Duodenal mucosa (tissue), 2 donors: Measurements from ENCODE around the gene LRRC43.

Experiments used
- H3K27ac ChIP-seq: one replicate; pipeline ENCODE4 v1.7.0; 2013; ENCODE audit warnings: low read depth, low read length
- H3K27me3 ChIP-seq, 2 donors: one replicate each; pipeline ENCODE4 v1.7.0; 2013; ENCODE audit warnings: low read length in 2 of 2, control low read depth in 1 of 2; ENCODE audit not compliant: insufficient read depth in 2 of 2, control insufficient read depth in 1 of 2
- H3K36me3 ChIP-seq, 2 donors: one replicate each; pipeline ENCODE4 v1.7.0; 2013; ENCODE audit warnings: low read length in 2 of 2, control low read depth in 1 of 2; ENCODE audit not compliant: insufficient read depth in 2 of 2, control insufficient read depth in 1 of 2
- H3K4me1 ChIP-seq, 2 donors: one replicate each; pipeline ENCODE4 v1.7.0; 2013; ENCODE audit warnings: low read length in 2 of 2, control low read depth in 1 of 2; ENCODE audit not compliant: insufficient read depth in 2 of 2, control insufficient read depth in 1 of 2
- H3K4me3 ChIP-seq, 2 donors: one replicate each; pipeline ENCODE4 v1.7.0; 2013; ENCODE audit warnings: low read length in 2 of 2, low read depth in 1 of 2
- H3K9ac ChIP-seq, 2 donors: one replicate each; pipeline ENCODE4 v1.7.0; 2013; ENCODE audit warnings: low read length in 2 of 2, low read depth in 1 of 2
- H3K9me3 ChIP-seq, 2 donors: one replicate each; pipeline ENCODE4 v1.7.0; 2013; ENCODE audit warnings: low read length in 2 of 2, control low read depth in 1 of 2; ENCODE audit not compliant: control insufficient read depth in 1 of 2

Gene LRRC43

DNA sequence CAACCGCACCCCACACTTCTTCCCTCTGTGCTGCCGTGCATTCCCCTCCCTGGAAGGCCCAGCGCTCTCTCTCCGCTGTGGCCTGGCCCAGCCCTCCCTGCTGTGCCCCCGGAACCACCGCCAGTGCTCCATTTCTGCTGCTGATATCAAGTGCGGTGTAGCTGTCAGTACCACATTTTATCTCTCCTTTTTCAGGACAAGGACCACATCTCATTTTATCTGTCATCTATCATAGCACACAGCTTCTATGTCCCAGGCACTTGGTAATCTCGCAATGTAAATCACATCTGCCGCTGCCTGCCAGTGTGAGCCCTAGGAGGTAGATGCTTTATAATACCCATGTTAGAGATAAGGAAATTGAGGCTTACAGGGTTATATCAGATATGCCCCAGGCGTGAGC lies 27.2 kb upstream of the LRRC43 start:
- no peak overlapping the region for H3K4me3 ChIP-seq
- H3K9me3 ChIP-seq, result no peaks in the 10 kb centered on the region
- no peak overlapping the region for H3K27ac ChIP-seq
- no peaks in the 10 kb centered on the region for H3K27me3 ChIP-seq
- no peak overlapping the region for H3K9ac ChIP-seq
- no peaks in the 10 kb centered on the region for H3K36me3 ChIP-seq
- no peaks in the 10 kb centered on the region for H3K4me1 ChIP-seq

DNA sequence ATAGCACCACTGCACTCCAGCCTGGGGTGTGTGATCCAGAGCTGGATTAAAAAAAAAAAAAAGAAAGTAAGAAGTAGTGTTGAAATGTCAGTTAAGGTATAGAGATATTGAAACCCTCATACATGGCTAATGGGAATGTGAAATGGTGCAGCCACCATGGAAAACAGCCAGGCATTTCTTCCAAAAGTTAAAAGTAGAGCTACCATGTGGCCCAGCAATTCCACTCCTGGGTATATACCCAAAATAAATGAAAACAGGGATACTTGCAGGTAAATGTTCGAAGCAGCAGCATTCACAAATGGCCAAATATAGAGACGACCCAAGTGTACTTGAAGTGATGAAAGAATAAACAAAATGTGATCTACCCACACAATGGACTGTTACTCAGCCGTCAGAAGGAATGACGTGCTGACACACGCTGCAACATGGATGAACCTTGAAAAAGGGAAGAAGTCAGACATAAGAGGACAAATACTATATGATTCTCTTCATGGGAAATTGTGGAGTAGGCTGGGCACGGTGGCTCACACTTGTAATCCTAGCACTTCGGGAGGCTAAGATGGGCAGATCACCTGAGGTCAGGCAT lies 24.1 kb upstream of the LRRC43 start:
- H3K9me3 ChIP-seq, result no peaks in the 10 kb centered on the region
- H3K4me3 ChIP-seq, result no peak overlapping the region
- no peaks in the 10 kb centered on the region for H3K27me3 ChIP-seq
- H3K27ac ChIP-seq, result no peak overlapping the region
- no peak overlapping the region for H3K9ac ChIP-seq
- no peaks in the 10 kb centered on the region for H3K4me1 ChIP-seq
- H3K36me3 ChIP-seq, result no peaks in the 10 kb centered on the region

DNA sequence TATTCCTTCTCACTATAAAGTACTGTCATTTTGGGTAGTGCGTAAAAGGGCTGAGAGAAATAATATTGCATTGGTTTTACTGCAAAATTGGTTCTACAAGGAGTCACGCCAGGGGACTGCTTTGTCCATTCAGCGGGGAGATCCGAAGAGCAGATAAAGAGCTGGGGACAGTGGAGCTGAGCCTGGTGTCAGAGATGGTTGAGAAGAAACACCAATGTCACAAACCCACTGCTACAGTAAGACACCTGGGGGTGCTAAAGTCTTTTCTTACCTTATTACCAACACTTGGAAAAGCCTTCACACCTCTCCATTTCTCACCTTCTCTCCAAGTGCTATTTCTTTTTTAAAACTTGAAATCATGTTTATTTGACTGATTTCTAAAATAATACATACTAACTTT lies 23.0 kb upstream of the LRRC43 start:
- H3K4me3 ChIP-seq, result no peak overlapping the region
- no peaks in the 10 kb centered on the region for H3K4me1 ChIP-seq
- no peak overlapping the region for H3K9ac ChIP-seq

DNA sequence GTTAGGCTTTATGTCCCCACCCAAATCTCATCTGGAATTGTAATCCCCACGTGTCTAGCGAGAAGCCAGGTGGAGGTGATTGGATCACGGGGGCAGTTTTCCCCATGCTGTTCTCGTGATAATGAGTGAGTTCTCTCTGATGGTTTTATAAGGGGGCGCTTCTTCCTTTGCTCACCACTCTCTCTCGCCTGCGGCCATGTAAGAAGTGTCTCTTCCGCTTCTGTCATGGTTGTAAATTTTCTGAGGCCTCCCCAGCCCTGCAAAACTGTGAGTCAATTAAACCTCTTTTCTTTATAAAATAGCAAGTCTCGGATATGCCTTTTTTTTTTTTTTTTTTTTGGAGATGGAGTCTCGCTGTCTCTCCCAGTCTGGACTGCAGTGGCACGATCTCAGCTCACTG lies 22.2 kb upstream of the LRRC43 start:
- H3K36me3 ChIP-seq, result no peaks in the 10 kb centered on the region
- no peak overlapping the region for H3K9ac ChIP-seq
- H3K27me3 ChIP-seq, result no peaks in the 10 kb centered on the region
- H3K4me1 ChIP-seq, result no peaks in the 10 kb centered on the region
- H3K9me3 ChIP-seq, result no peaks in the 10 kb centered on the region
- H3K4me3 ChIP-seq, result no peak overlapping the region
- H3K27ac ChIP-seq, result no peak overlapping the region

More for the DNA sequence above, 23.0 kb upstream of the LRRC43 start:
- no peaks in the 10 kb centered on the region for H3K9me3 ChIP-seq
- H3K36me3 ChIP-seq, result no peaks in the 10 kb centered on the region
- no peak overlapping the region for H3K27ac ChIP-seq
- no peaks in the 10 kb centered on the region for H3K27me3 ChIP-seq

DNA sequence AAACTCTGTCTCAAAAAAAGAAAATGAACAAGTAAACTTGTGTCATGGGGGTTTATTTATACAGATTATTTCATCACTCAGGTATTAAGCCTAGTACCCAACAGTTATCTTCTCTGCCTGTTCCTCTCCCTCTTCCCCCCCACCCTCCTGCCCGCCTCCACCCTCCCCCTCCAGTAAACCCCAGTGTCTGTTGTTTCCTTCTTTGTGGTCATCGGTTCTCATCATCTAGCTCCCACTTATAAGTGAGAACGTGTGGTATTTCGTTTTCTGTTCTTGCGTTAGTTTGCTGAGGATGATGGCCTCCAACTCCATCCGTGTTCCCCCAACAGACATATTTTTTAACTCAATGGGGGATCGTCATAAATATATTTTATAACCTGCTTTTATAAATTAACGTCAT lies 21.2 kb upstream of the LRRC43 start:
- no peaks in the 10 kb centered on the region for H3K4me1 ChIP-seq
- no peak overlapping the region for H3K9ac ChIP-seq
- H3K9me3 ChIP-seq, result no peaks in the 10 kb centered on the region
- H3K4me3 ChIP-seq, result no peak overlapping the region
- no peaks in the 10 kb centered on the region for H3K36me3 ChIP-seq
- no peaks in the 10 kb centered on the region for H3K27me3 ChIP-seq
- H3K27ac ChIP-seq, result no peak overlapping the region

DNA sequence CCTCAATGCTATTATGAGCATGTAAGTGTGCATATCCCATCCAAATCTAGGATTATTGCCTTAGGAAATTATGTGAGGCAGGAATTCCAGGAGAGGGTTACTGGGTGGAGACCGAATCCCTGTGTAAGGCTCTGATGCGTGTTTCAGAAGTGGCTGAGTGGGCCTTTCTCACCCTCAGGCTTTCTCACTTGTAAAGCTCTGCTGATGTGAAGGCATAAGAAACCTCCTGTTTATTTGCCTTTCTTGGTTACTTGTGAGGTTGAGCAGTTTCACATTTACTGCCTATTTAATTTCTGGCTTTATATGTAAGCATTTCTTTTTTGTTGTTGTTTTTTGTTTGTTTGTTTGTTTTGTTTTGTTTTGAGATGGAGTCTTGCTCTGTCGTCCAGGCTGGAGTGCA lies 19.9 kb upstream of the LRRC43 start:
- Histone ChIP-seq H3K36me3 (no peaks in the 10 kb centered on the region), H3K4me3 (no peak overlapping the region), H3K9ac (no peak overlapping the region), H3K27ac (no peak overlapping the region), H3K27me3 (no peaks in the 10 kb centered on the region), H3K9me3 (no peaks in the 10 kb centered on the region), H3K4me1 (peaks cover 5 to 8% of the 10 kb centered on the region in 2 donors)

DNA sequence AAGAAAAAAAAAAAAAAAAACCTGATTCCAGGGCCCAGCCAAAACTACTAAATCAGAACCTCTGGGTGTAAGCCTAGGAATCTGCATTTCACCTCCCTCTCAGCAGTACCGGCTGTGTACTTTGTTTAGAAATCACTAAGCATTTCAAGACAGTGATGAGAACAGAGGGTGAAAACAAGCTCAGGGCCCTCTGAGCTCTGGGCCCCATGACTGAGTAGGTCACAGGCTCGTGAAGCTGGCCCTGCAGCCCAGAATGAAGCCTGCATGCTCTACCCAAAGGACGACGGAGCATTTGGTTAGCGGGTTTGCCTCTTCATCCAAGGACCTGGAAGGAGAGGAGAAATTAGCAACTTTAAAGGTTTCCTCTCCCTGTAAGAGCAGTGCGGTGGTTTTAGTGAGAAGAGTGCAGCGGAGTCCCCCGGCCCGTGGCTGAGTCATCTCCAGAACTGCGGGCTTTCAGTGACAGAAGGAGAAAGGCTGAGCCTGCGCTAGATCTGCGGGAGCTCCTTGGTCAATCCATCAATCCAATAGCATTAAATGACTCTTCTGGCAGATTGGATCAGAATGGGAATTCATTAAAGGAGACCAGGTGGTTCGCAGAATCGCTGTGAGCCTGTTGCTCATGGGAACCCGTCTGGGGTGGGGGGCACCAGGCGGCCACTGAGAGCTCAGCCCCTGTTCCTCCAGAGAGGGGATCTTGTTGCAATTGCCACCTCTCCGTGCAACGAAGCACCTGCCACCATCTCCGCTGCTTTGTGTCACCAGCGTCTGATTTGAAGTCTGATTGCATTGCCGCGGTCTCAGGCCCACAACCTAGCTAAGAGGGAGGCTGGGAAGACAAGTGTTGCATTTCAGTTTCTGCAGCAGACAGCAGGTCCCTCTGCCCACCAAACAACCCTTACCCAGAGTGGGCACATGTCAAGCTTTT lies 16.2 kb upstream of the LRRC43 start:
- H3K27ac ChIP-seq, result no peak overlapping the region
- no peak overlapping the region for H3K9ac ChIP-seq

DNA sequence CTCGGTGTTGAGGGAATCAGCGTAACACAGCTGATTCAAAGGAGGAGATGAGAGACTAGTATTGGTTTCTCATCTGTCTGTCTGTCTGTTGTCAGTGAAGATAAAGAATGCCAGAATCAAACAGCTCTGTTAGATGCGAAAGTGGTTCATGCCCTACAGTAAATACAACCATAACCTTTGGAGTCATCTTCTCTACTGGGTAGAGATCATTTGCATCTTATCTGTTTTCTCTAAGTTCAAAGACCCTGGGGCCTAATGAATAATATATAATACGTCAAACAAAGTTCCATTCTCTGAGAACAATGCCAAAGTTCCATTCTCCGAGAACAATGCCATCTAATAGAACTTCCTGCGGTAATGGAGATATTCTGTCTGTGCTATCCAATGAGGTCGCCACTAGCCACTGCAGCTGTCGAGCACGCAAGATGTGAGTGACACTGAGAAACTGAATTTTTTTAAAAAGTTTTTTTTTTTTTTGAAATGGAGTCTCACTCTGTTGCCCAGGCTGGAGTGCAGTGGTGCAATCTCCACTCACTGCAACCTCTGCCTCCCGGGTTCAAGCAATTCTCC lies 15.5 kb upstream of the LRRC43 start:
- no peaks in the 10 kb centered on the region for H3K36me3 ChIP-seq
- H3K9me3 ChIP-seq, result no peaks in the 10 kb centered on the region
- no peak overlapping the region for H3K27ac ChIP-seq
- H3K27me3 ChIP-seq, result no peaks in the 10 kb centered on the region
- peaks cover 5 to 8% of the 10 kb centered on the region in 2 donors for H3K4me1 ChIP-seq
- no peak overlapping the region for H3K4me3 ChIP-seq
- no peak overlapping the region for H3K9ac ChIP-seq

More for the DNA sequence above, 16.2 kb upstream of the LRRC43 start:
- no peaks in the 10 kb centered on the region for H3K27me3 ChIP-seq
- H3K36me3 ChIP-seq, result no peaks in the 10 kb centered on the region
- H3K4me3 ChIP-seq, result no peak overlapping the region
- peaks cover 5 to 8% of the 10 kb centered on the region in 2 donors for H3K4me1 ChIP-seq
- H3K9me3 ChIP-seq, result no peaks in the 10 kb centered on the region

DNA sequence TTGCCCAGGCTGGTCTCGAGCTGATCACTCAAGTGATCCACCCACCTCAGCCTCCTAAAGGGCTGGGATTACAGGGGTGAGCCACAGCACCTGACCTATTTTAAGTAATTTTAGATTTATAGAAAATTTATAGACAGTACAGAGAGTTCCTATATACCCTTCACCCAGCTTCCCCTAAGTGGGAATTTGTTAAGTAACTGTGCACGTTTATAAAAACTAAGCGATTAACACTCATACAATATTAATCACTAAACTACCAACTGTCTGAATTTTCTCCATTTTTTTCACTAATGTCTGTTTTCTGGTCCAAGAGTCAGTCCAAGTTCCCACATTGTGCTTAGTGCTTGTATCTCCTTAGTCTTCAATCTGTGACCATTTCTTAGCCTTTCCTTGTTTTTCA lies 14.4 kb upstream of the LRRC43 start:
- Histone ChIP-seq H3K4me1 (peaks cover 5 to 8% of the 10 kb centered on the region in 2 donors), H3K27ac (no peak overlapping the region), H3K36me3 (no peaks in the 10 kb centered on the region)

DNA sequence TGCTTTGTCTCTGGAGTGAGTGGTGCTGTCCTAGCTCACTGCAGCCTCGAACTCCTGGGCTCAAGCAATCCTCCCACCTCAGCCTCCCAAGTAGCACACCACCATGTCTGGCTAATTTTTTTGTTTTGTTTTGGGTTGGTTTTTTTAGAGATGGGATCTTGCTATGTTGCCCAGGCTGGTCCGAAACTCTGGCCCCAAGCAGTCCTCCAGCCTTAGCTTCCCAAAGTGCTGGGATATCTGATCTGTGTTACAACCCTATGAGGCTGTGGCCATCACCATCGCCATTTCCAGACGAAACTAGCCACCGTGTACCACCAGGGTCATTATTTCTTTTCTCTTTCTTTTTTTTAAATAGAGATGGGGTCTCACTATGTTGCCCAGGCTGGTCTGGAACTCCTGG lies 11.5 kb upstream of the LRRC43 start:
- H3K27ac ChIP-seq, result no peak overlapping the region
- no peaks in the 10 kb centered on the region for H3K36me3 ChIP-seq
- peaks cover 5 to 8% of the 10 kb centered on the region in 2 donors for H3K4me1 ChIP-seq
- no peaks in the 10 kb centered on the region for H3K27me3 ChIP-seq
- no peak overlapping the region for H3K4me3 ChIP-seq
- no peaks in the 10 kb centered on the region for H3K9me3 ChIP-seq
- H3K9ac ChIP-seq, result no peak overlapping the region

More for the DNA sequence above, 14.4 kb upstream of the LRRC43 start:
- Histone ChIP-seq H3K9ac (no peak overlapping the region), H3K4me3 (no peak overlapping the region), H3K9me3 (no peaks in the 10 kb centered on the region), H3K27me3 (no peaks in the 10 kb centered on the region)
